Stimulated activated CD4-positive, alpha-beta T cell treated with anti-CD3 and anti-CD28 coated beads, Interleukin-2, amount 100 ng/mL, for 4 hours (primary cell): ENCODE data around the gene CDC14A.

Experiments used
- DNase-seq: peaks from one replicate; pipeline ENCODE4 v3.0.0-alpha.2; 2020; ENCODE audit warnings: low read depth

The CDC14A gene

DNA sequence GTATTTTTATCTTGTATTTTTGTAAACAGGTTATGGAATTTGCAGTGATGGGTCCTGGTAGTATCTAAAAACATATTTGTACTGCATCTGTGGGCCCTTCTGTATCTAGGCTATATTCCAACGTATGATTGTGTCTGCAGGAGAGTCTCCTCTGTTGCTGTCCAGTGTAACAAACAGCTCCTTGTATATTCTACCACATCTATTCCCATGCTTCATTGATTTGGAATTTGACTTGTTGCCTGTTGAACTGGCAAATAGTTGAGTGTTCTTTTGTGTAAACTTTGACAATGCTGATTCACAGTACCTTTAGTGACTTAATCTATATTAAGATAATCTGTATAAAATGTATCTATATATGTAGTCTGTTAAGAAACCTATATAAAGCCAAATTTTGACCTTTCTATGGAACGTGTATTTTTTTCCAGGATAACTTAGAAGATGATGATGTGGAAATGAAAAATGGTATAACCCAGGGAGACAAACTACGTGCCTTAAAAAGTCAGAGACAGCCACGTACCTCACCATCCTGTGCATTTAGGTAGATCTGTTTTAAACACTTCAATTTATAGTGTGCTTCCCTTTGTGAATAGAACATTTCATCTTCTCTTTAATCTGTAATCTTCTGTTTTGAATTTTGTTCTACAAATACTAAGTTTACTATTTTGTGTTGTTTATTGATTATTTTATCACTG lies 142.2 kb downstream of the CDC14A start:
- DNase-seq: no peak

DNA sequence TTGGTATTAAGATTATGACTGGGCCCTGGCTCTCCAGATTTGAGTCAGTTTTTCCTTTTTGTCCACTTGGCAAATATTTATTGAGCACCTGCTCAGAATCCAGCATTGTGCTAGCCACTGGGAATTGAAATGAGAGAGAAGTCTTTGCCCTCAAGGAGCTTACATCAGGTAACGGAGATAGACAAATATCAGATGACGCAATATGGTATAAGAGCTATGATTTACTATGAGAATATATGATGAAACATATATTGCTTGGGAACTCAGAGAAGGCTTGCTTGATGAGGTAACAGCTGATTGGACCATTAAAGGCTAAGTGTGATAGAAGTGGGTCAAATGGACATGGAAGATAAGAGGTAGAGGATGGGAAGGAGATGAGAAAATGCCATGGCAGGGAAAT lies 144.6 kb downstream of the CDC14A start:
- DNase-seq: no peak

DNA sequence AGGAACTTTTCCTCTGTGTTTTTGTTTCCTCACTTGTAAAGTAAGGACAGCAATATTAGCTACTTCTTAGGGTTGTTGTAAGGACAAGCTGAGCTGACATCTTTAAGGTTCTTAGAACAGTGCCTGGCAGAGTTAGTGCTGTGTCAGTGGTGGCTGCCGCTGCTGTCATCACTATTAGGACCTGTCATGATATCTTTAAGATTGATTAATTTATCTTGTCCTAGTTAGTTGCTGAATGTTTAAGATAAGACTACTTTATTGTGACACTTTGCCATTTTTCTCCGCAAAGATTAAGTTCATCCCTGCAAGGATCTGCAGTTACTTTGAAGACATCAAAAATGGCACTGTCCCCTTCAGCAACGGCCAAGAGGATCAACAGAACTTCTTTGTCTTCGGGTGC lies 145.5 kb downstream of the CDC14A start:
- DNase-seq: no peak

DNA sequence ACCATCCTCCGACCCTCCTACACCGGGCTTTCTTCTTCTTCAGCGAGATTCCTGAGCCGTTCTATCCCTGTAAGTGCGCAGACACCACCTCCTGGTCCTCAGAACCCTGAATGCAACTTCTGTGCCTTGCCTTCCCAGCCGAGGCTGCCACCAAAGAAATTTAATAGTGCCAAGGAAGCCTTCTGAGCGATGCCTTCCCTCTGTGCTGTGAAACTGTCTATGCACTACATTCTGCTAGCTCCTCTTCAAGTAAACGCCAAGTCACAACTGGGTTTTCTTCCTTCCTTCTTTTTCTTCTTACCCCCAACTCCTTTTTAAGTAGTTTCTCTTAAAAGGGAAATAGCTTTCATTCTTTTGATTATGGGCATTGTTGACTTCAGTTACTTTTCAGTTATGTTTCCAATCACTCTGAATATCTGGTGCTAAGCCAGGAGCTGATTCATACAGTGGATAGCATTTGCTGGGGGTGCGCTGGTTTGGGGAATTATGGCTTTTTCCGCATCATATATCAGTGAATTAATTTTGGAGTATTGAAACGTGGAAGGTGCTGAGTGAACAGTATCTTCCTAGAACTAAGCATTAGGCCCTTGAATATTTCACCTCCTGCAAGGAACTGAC lies 147.0 kb downstream of the CDC14A start:
- DNase-seq: no peak

DNA sequence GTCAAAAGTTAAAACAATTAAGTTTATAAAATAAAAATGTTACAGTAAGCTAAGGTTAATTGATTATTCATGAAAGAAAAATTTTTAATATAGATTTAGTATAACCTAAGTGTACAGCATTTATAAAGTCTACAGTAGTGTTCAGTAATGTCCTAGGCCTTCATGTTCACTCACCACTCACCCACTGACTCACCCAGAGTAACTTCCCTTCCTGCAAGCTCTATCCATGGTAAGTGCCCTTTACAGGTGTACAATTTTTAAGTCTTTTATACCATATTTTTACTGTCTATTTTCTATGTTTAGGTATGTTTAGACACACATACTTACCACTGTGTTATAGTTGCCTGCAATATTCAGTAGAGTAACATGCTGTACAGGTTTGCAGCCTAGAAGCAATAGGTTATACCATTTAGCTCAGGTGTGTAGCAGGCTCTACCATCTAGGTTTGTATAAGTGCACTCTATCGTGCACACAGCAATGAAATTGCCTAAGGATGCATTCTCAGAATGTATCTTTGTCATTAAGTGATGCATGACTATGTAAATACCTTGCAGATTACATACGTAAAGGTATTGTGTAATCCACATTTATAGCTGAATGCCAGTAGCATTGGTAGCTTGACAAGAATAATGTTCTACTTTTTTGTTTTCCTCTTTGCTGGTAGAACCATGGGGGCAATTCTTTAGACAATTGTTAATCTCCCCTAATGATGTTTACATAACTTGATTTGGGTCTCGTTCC lies 149.9 kb downstream of the CDC14A start:
- no peak for DNase-seq

DNA sequence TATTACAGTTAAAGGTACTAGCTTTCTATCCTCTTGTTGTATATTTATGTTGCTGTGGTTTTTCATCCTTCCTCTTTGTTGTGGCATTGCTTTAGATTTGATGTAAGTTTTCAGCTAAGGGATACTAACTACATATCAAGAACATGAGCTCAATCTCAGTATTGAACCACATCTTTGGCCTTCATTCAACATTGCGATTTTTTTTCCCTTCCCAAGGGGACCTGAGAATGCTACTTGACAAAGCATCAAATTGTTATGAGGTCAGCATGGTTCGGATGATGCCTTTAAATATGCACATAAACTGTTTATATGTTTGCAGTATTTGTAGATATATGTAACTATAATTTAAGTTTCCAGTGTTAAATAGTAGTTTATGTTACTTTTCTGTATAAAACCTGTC lies 153.9 kb downstream of the CDC14A start:
- no peak for DNase-seq

DNA sequence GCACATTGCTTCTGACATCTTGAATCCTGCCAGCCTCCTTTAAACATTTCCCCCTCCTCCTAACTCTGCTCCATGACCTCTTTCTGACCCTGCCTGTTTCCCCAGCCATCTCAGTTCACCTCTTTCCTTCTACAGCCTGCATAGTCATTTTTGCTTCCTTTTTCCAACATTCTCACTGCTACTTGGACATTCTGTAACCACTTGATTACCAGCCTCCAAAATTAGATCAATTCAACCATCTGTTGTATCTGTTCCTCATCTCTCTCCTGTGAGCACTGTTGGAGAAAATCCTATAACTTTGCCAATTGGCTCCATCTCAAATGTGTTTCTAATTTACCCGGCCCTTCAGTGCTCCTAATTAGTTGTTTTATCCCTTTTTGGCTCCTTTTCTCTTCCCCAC lies 158.1 kb downstream of the CDC14A start:
- no peak for DNase-seq

DNA sequence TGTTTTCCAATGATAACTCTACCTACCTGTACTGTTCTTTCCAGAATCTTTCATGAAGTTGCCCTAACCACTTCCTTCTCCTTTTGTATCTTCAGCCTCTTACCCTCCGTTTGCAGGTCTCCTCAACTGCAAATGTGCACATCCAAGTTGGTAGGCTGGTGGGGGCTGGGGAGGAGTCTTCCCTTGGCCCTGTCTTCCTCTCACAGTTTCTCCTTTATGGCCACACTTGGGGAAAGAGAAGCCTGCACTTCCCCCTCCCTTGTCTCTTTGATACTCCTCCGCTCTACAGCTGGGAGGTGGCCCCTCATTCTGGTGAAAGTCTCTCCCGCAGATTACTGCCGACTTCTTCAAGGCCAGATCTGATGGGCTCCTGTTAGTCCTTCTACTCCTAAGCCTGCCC lies 158.8 kb downstream of the CDC14A start:
- DNase-seq: no peak

DNA sequence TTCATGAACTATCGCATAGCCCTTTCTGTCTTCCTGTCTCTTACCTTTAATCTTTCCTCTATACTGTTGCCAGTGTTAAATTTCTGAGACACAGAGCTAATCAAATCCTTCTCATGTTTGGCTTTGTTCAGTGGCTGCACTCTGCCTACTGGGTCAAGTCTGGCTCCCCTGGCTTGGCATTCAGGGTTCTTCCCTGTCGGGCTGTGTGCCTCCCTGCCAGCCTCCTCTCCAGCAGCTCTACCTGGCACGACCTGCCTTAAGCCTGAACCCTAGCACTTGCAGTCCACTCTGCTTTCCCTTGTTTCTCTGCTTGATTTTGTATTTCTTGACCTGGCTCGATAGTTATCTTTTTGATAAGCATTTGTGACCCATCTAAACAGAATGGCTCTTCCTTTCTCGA lies 159.5 kb downstream of the CDC14A start:
- DNase-seq: no peak

DNA sequence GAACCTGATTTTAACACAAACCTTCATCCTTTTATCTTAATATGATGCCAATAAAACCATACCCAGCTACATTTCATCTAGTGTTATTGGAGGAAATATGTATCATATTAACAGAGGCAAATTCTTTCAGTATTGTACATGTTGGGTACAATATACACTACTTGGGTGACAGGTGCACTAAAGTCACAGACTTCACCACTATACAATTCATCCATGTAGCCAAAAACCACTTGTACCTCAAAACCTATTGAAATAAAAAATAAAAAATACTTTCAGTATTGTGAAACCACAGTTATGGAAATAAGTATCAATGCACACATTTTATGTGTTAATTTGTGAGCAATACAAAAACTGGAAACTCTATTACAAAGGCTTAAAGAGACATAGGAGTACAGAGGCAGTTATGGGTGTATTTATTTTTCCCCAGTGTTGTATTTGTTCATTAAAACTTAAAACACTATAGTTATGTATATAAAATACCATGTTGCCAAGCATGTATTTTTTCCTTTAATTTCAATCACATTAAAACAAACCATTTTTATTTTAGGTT lies 160.6 kb downstream of the CDC14A start:
- no peak for DNase-seq

DNA sequence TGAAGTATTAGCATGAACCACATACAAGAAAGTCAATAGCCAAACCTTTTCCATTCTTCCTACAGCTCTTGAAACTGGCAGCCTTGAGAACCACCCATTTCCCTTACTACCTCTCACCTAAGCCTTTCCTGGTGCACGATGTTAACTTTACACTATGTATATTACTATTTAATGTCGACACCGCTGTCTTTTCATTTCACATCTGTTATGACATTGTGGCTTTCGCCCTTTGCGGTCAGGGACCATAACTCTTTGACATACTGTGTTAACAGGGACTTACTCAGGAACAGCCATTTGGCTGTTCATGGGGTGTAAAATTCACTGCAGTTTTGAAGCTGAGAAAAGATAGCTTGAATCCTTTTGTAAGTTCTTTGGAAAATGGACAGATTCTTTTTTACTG lies 164.6 kb downstream of the CDC14A start:
- no peak for DNase-seq

DNA sequence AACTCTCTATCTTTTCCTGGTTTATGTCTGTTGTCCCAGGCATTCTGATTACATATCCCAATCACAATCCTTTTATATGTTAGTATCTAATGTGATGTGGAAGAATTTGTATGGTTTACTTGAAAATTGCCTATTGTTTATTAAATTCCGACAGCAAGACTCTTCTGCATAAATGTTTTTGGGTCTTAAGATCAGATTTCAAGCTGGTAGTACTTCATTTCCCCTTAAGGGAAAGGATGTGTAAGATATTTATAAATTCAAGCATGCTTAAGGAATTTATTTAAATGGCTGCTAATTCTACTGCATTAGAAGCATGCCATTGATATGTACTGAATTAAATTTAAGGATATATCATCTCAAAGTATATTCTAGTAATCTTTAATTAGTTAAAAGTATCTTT lies 165.2 kb downstream of the CDC14A start:
- DNase-seq: no peak

DNA sequence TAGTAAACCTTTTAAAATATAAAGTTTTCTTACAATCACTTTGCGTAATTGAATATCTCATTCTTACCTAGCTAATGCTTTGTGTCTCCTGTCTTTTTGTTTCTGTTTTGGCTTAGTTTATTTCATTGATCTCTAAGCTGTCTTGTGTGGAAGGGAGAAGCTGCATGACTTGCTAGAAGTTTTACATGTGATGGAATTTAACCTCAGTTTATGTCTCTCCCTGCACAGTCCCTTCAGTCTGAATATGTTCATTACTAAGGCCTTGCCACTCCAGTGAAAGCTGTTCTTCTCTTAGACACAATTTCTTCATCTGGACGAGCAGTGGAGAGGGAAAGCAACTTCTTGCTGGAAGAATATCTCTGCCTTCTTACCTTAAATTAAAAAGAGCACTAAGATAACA lies 165.7 kb downstream of the CDC14A start:
- no peak for DNase-seq

DNA sequence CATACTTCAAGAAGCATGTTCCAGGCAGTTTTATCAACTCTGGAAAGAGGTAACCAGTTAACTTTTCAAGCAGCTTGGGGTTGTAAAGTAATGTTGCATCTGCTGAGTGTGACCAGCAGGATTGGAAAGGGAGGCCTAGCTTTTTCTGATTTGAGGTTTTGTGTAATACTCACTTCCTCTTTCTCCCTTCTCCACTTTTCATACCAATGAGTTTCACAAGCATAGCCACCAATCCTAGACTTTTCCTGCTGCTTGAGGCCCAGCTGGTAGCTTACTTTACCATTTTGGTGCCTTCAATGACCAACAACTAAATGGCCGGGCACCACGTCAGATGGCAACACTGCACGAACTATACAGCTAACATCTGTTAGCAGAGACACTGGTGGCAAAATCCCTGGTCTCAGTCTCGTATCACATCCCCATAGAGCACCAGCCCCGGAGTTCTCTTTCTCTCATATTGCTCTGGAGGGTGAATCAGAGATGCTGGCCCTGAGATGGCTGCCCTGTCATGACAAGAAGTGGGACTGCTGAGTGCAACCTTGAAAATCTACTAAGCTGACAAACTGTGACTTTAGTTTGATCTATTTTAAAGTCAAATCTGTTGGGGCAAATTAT lies 170.8 kb downstream of the CDC14A start:
- DNase-seq: no peak

DNA sequence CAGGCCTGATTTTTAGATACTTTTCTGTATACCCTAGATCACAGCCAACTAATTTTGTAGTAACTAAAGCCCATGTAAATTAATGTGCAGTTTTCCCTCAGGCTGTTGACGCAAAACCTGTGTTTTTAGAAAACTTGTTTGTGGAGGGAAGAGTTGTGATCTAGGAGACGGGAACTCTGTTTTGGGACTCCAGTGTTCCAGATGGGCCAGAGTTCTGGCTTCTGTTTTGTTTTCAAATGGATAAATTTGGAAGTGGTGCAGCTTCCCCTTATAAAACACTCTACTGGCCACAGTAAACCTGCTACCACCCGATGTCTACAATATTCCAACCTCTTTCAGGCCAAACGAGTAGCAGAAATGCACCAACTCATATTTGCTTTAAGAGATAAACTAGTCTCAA lies 172.0 kb downstream of the CDC14A start:
- no peak for DNase-seq

DNA sequence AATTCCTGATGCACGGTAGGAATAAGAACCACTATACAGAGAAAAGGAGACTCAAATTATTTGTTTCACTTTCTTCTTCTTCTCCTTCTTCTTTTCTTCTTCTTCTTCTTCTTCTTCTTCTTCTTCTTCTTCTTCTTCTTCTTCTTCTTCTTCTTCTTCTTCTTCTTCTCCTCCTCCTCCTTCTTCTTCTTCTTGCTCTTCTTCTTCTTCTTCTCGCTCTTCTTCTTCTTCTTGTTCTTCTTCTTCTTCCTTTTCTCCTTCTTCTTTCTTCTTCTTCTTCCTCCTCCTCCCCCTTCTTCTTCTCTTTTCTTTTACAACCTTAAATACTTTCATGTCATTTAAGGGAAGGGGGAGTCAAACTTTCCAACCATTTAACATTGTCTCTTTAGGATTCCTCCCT lies 174.6 kb downstream of the CDC14A start:
- no peak for DNase-seq

DNA sequence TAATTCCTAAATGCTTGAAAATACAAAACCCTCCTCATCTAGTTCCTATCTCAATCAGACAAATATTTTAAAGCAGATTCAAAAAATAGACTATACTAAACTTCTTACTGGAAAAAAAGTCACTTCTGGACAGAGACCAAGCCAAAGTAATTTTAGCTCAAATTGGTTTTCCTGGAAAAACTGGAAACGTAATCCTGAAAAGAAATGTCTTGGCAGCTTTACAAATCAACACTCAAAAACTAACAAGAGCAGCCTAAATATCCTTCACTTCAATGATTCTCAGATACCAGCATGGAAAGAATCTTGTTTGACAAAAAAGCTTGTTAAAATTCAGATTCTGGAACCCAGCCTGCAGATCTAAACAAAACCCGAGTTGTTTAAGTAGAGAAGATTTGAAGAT lies 176.6 kb downstream of the CDC14A start:
- DNase-seq: no peak

DNA sequence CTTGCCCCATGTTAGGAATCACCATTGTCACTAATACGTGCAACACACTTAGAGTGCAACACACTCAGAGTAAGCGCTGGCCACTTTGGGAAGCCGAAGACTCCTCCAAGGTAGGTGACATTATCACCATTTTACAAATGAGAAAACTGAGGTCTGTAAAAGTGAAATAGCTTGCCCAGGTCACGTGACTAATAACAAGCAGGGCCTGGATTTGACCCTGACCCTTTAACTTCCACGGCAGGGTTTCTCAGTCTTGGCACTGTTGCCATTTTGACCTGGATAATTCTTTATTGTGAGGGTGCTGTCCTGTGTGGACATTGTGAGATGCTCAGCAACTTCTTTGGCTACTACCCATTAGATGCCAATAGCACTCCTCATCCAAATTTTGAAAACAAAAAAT lies 177.8 kb downstream of the CDC14A start:
- no peak for DNase-seq

DNA sequence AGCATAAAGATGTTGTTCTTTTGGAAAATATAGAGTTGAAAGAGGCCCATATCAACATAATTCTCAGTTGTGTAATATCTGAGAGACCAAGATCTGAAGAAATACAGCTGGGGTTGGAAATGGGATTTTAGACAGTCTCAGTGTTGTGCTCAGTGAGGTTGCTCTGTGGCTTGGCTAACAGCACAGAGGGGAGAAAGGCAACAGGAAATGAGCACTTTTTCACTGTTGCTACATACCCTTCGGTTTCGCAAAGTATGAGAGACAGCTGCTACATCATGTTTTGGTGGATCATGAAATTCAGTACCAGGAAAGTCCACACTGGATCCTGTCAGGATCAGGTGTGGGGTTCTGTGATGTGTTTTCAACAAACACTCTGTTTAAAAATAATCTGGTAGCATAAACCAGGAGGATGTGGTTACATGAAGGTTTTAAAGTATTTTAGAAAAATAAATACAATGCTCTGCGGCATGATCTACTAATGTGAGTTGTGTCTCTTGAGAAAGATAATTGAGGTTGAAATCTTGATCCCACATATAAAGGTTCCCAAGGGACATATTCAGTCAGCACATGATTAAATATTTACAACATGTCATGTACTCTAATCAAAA lies 178.7 kb downstream of the CDC14A start:
- DNase-seq: no peak

DNA sequence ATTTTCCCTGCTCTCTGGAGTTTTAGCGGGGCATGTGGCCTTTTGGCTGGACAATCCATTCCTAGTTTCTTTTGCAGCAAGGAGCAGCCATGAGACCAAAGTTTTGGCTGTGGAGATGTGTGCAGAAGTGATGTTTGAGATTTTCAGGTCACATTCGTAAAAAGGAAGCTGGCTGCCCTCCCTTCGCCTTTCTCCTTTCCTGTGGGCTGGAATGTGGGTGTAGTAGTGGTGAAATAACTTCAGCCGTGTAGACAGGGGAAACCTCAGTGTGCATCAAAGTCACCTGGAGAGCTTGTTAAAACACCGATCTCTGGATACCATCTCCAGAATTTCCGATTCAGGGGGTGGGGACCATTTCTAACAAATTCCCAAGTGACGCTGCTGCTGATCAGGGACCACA lies 180.3 kb downstream of the CDC14A start:
- no peak for DNase-seq

DNA sequence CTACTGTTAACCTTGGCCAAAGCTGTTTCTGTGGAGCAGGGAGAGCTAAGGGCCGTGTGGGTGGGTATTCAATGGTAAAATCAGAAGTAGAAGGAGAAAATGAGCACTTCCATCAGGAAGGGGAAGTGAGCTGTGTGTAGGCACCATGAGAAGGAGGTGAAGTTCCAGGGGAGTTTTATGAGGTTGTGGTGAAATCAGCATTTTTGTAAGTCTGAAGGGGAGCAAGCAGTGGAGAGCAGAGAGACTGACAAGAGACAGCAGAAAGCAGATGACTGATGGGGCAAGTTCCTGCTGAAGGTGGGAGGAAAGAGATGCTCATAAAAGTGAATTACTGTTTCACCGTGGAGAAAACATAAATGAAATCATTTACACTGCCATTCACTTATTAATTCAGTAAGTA lies 183.0 kb downstream of the CDC14A start:
- DNase-seq: no peak

DNA sequence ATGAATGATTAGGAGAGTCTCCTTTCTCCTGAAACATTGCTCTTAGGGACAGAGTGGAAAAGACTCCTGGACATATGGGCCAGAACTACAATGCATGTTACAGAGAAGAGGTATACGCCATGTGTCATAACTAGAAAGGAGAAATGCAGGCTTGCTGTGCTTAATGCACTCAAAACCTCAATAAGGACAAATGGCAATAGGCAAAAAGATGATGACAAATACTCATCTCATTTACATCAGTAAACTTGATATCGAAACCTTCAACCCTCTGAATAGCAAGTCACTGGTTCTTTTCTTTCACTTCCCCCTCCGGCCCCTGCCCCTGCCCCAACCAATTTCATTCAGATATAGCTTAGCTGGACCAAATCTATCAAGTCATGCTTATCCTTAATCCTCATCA lies 183.7 kb downstream of the CDC14A start:
- no peak for DNase-seq
